Esophagus (tissue), 2 donors: ENCODE results near the gene SIPA1L3. TPM values are rescaled to one million over a fixed set of nuclear protein-coding genes. Genes with fewer than 3 reads are reported as not detected.

Source experiments
- H3K27ac ChIP-seq, 2 donors: one replicate each; pipeline ENCODE4 v1.5.1; 2013; ENCODE audit warnings: low read depth in 2 of 2, mild to moderate bottlenecking in 2 of 2, inconsistent platforms in 1 of 2, low read length in 1 of 2, moderate library complexity in 1 of 2
- H3K27me3 ChIP-seq, 2 donors: one replicate each; pipeline ENCODE4 v1.6.1; 2013; ENCODE audit warnings: low read length in 2 of 2, control low read depth in 1 of 2, mild to moderate bottlenecking in 1 of 2; ENCODE audit not compliant: insufficient read depth in 2 of 2, control insufficient read depth in 1 of 2
- H3K36me3 ChIP-seq, 2 donors: one replicate each; pipeline ENCODE4 v1.6.1; 2013; ENCODE audit warnings: low read length in 1 of 2; ENCODE audit not compliant: control insufficient read depth in 2 of 2, insufficient read depth in 2 of 2
- H3K4me1 ChIP-seq, 2 donors: one replicate each; pipeline ENCODE4 v1.6.1; 2013; ENCODE audit warnings: low read length in 1 of 2; ENCODE audit not compliant: control insufficient read depth in 2 of 2, insufficient read depth in 2 of 2
- H3K4me3 ChIP-seq, 2 donors: one replicate each; pipeline ENCODE4 v1.5.1; 2013; ENCODE audit warnings: low read length in 2 of 2, mild to moderate bottlenecking in 2 of 2, low read depth in 1 of 2, moderate library complexity in 1 of 2
- H3K9me3 ChIP-seq, 2 donors: one replicate each; pipeline ENCODE4 v1.6.1; 2013; ENCODE audit warnings: mild to moderate bottlenecking in 2 of 2, low read depth in 1 of 2, low read length in 1 of 2, moderate library complexity in 1 of 2; ENCODE audit not compliant: control insufficient read depth in 2 of 2, insufficient read depth in 1 of 2
- WGBS, 2 donors: extraction: QIAGEN DNeasy Blood & Tissue Kit; methylation state at CpG; one replicate each; pipeline ENCODE4 v1.1.7; 2013; 5-methylcytosine and 5-hydroxymethylcytosine counted together
- polyA plus RNA-seq, 2 donors: library from polyadenylated mRNA; stranded (reverse); fragments of 200-250 nt; gene quantifications; one replicate each; pipeline ENCODE4 v1.2.3, GENCODE V29; 2013
- donor health status: healthy with polysubstance abuse.
- donor health status: Bipolar disorder and iron deficiency.

SIPA1L3 gene
- polyA plus RNA-seq, 2 donors: 4.1 to 11.0 TPM

- Histone ChIP-seq H3K36me3 (no peaks in the 10 kb centered on the region), H3K9me3 (peaks cover 0 to 2% of the 10 kb centered on the region in 2 donors), H3K4me1 (peaks cover 0 to 10% of the 10 kb centered on the region in 2 donors), H3K27ac (no peak overlapping the region), H3K27me3 (no peaks in the 10 kb centered on the region), H3K4me3 (no peak overlapping the region)
- 83 to 90% methylated on average over 1 of the region's 1 CpG for WGBS, 2 donors
These were observed 31.3 kb downstream of the SIPA1L3 start for GRCh38 chr19:37938353-37938752.

- WGBS, 2 donors: 71 to 76% methylated on average over 12 of the region's 12 CpGs
- Histone ChIP-seq H3K36me3 (no peaks in the 10 kb centered on the region), H3K4me1 (peaks cover 0 to 7% of the 10 kb centered on the region in 2 donors), H3K27me3 (no peaks in the 10 kb centered on the region), H3K9me3 (no peaks in the 10 kb centered on the region), H3K27ac (no peak overlapping the region), H3K4me3 (no peak overlapping the region)
These were observed 34.9 kb downstream of the SIPA1L3 start for GRCh38 chr19:37941782-37942515.

- no peak overlapping the region for H3K4me3 ChIP-seq
- H3K27ac ChIP-seq: no peak overlapping the region
- no peaks in the 10 kb centered on the region for H3K27me3 ChIP-seq
- no peaks in the 10 kb centered on the region for H3K36me3 ChIP-seq
- peaks cover 0 to 7% of the 10 kb centered on the region in 2 donors for H3K4me1 ChIP-seq
- WGBS, 2 donors: 84 to 93% methylated on average over 6 of the region's 6 CpGs
- H3K9me3 ChIP-seq: no peaks in the 10 kb centered on the region
These were observed 35.5 kb downstream of the SIPA1L3 start for GRCh38 chr19:37942516-37942902.

GRCh38 chr19:37943480-37943879 is 36.5 kb downstream of the SIPA1L3 start:
- H3K4me1 ChIP-seq: peaks cover 0 to 7% of the 10 kb centered on the region in 2 donors

GRCh38 chr19:37946132-37946531 is 39.1 kb downstream of the SIPA1L3 start:
- no peaks in the 10 kb centered on the region for H3K9me3 ChIP-seq
- 95 to 97% methylated on average over 6 of the region's 6 CpGs for WGBS, 2 donors
- H3K27me3 ChIP-seq: no peaks in the 10 kb centered on the region
- H3K4me1 ChIP-seq: peaks cover 0 to 5% of the 10 kb centered on the region in 2 donors
- H3K27ac ChIP-seq: no peak overlapping the region
- H3K4me3 ChIP-seq: no peak overlapping the region
- H3K36me3 ChIP-seq: no peaks in the 10 kb centered on the region

More at GRCh38 chr19:37943480-37943879, 36.5 kb downstream of the SIPA1L3 start:
- Histone ChIP-seq H3K27me3 (no peaks in the 10 kb centered on the region), H3K27ac (no peak overlapping the region), H3K4me3 (no peak overlapping the region), H3K36me3 (no peaks in the 10 kb centered on the region), H3K9me3 (no peaks in the 10 kb centered on the region)
- 68 to 92% methylated on average over 5 of the region's 5 CpGs for WGBS, 2 donors

- H3K4me1 ChIP-seq: no peaks in the 10 kb centered on the region
- no peaks in the 10 kb centered on the region for H3K27me3 ChIP-seq
- H3K27ac ChIP-seq: no peak overlapping the region
- H3K9me3 ChIP-seq: no peaks in the 10 kb centered on the region
- 80 to 82% methylated on average over 5 of the region's 5 CpGs for WGBS, 2 donors
- H3K4me3 ChIP-seq: no peak overlapping the region
- H3K36me3 ChIP-seq: no peaks in the 10 kb centered on the region
These were observed 40.8 kb downstream of the SIPA1L3 start for GRCh38 chr19:37947778-37948177.

GRCh38 chr19:37948362-37948761 is 41.4 kb downstream of the SIPA1L3 start:
- no peaks in the 10 kb centered on the region for H3K4me1 ChIP-seq
- WGBS, 2 donors: 80 to 84% methylated on average over 6 of the region's 6 CpGs

GRCh38 chr19:37950471-37951175 is 43.6 kb downstream of the SIPA1L3 start:
- 92% methylated on average over 25 of the region's 25 CpGs for WGBS, 2 donors
- H3K4me1 ChIP-seq: no peaks in the 10 kb centered on the region
- no peaks in the 10 kb centered on the region for H3K36me3 ChIP-seq
- no peak overlapping the region for H3K27ac ChIP-seq
- H3K4me3 ChIP-seq: no peak overlapping the region
- no peaks in the 10 kb centered on the region for H3K9me3 ChIP-seq
- no peaks in the 10 kb centered on the region for H3K27me3 ChIP-seq

More at GRCh38 chr19:37948362-37948761, 41.4 kb downstream of the SIPA1L3 start:
- Histone ChIP-seq H3K27ac (no peak overlapping the region), H3K36me3 (no peaks in the 10 kb centered on the region), H3K27me3 (no peaks in the 10 kb centered on the region), H3K9me3 (no peaks in the 10 kb centered on the region), H3K4me3 (no peak overlapping the region)

GRCh38 chr19:37951816-37952210 is 44.8 kb downstream of the SIPA1L3 start:
- H3K4me3 ChIP-seq: no peak overlapping the region
- H3K36me3 ChIP-seq: no peaks in the 10 kb centered on the region
- no peaks in the 10 kb centered on the region for H3K4me1 ChIP-seq
- no peaks in the 10 kb centered on the region for H3K27me3 ChIP-seq
- H3K9me3 ChIP-seq: no peaks in the 10 kb centered on the region
- no peak overlapping the region for H3K27ac ChIP-seq
- 74 to 77% methylated on average over 4 of the region's 4 CpGs for WGBS, 2 donors
